ENCODE data around the gene CCNF.
"Not testable (repeated sequence)": the region's sequence is repeated elsewhere in the genome, so short reads cannot be mapped to it uniquely, and the experiment has no call there.

The CCNF gene

DNA sequence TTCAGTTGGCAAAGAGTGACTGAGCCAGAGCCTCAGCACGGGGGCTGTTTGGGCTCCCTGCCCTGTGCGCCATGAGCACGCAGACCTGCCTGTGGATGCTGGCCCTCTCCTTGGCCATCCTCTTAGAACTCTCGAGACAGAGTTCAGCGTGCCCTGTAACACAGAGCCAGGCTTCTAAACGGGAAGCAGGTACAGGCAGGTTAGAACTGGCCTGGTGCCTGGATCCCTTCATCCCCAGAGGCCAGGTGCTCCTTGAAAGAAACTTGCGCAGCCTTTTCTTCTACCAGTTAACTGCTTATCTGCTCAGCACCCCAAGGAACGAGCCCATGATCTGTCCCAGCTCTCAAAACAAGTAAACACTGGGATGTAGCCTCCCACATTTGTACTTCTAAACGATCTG is 6.9 kb downstream of the CCNF start:
- Histone ChIP-seq H3K4me1 (ENCODE audit: insufficient read depth, low read length) (no peaks in the 10 kb centered on the region), H3K36me3 (ENCODE audit: insufficient read depth, low read length) (peaks cover 38% of the 10 kb centered on the region), H3K9me3 (ENCODE audit: control insufficient read depth, insufficient read depth, low read length) (no peaks in the 10 kb centered on the region), H3K9ac (ENCODE audit: low read depth, low read length) (no peak overlapping the region)

DNA sequence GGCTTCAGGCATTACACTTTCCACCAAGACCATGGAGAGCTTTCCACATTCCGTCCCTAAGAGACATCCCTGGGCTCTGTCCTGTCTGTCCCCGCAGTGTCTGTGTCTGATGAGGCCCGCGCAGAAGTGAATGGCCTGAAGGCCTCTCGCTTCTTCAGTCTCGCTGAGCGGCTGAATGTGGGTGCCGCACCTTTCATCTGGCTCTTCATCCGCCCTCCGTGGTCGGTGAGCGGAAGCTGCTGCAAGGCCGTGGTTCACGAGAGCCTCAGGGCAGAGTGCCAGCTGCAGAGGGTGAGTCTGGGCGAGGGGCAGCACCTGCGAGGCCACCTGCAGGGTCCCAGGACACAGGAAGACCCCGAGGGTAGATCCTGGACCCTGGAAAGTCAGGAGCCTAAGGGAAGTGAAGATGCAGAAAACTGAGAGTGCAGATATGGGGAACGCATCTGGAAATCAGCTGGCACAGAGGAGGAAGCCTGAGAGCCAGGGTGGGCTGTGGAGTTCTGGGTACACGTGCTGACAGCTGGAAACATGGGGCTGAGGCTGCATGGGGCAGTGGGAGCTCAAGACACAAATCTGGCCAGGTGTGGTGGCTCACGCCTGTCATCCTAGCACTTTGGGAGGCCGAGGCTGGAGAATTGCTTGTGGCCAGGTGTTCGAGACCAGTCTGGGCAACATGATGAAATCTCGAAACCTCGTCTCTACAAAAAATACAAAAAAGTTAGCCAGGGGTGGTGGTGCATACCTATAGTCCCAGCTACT is 8.0 kb downstream of the CCNF start:
- Histone ChIP-seq H3K9me3 (ENCODE audit: control insufficient read depth, insufficient read depth, low read length) (no peaks in the 10 kb centered on the region), H3K9ac (ENCODE audit: low read depth, low read length) (no peak overlapping the region), H3K4me1 (ENCODE audit: insufficient read depth, low read length) (no peaks in the 10 kb centered on the region), H3K36me3 (ENCODE audit: insufficient read depth, low read length) (peaks cover 38% of the 10 kb centered on the region)

DNA sequence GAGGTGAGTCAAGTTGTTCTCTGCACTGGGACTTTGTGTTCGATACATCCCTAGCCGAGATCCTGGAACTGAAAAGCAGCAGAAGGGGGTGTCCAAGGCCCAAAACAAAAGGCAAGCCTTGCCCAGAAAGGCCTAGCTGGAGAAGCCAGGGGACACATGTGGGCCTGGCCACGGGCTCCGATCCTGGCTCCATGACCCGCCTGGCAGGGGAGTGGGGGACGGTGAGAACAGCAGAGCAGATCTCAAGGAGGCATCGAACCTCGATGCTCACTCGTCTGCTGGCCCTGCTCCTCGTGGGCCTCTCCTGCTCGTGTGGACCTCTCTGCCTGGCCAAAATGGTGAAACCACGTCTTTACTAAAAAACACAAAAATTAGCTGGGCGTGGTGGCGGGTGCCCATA is 8.9 kb downstream of the CCNF start:
- Histone ChIP-seq H3K9ac (ENCODE audit: low read depth, low read length) (no peak overlapping the region), H3K36me3 (ENCODE audit: insufficient read depth, low read length) (peaks cover 32% of the 10 kb centered on the region), H3K4me1 (ENCODE audit: insufficient read depth, low read length) (no peaks in the 10 kb centered on the region), H3K9me3 (ENCODE audit: control insufficient read depth, insufficient read depth, low read length) (no peaks in the 10 kb centered on the region)

DNA sequence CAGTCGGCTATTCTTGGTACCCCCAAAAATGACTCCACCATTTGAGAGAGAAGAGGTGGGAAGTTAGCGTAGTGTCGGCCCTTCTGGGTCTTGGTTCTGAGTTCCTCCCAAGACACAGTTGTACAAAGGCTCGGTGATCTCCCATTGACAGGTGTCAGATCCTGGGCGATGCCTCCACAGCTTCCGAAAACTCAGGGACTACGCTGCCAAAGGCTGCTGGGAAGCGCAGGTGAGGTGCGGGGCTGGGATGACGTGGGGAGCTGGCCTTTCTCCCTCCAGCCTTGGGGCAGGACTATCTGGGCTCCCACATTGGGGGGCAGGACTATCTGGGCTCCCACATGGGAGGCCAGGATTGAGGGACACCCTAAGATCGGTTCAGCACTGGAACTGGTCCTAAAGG is 10.4 kb downstream of the CCNF start:
- Histone ChIP-seq H3K9me3 (ENCODE audit: control insufficient read depth, insufficient read depth, low read length) (no peaks in the 10 kb centered on the region), H3K9ac (ENCODE audit: low read depth, low read length) (no peak overlapping the region), H3K4me1 (ENCODE audit: insufficient read depth, low read length) (no peaks in the 10 kb centered on the region), H3K36me3 (ENCODE audit: insufficient read depth, low read length) (peaks cover 32% of the 10 kb centered on the region)

DNA sequence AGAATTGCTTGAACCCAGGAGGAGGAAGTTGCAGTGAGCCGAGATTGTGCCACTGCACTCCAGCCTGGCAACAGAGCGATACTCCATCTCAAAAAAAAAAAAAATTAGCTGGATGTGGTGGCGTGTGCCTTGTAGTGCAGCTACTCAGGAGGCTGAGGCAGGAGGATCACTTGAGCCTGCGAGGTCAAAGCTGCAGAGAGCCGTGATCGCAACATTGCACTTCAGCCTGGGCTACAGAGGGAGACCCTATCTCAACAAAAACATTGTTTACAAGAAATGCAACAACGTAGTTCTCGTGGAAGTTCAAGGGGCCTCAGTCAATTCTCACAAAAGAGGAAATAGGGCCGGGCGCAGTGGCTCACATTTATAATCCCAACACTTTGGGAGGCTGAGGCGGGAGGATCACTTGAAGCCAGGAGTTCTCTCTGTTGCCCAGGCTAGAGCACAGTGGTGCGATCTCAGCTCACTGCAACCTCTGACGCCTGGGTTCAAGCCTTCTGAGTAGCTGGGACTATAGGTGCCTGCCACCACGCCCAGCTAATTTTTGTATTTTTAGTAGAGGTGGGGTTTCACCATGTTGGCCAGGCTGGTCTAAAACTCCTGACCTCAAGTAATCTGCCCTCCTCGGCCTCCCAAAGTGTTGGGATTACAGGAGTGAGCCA is 12.0 kb downstream of the CCNF start:
- peaks cover 26% of the 10 kb centered on the region for H3K36me3 ChIP-seq (ENCODE audit: insufficient read depth, low read length)
- H3K9me3 ChIP-seq (ENCODE audit: control insufficient read depth, insufficient read depth, low read length); H3K4me1 ChIP-seq (ENCODE audit: insufficient read depth, low read length); H3K9ac ChIP-seq (ENCODE audit: low read depth, low read length): not testable (repeated sequence)

DNA sequence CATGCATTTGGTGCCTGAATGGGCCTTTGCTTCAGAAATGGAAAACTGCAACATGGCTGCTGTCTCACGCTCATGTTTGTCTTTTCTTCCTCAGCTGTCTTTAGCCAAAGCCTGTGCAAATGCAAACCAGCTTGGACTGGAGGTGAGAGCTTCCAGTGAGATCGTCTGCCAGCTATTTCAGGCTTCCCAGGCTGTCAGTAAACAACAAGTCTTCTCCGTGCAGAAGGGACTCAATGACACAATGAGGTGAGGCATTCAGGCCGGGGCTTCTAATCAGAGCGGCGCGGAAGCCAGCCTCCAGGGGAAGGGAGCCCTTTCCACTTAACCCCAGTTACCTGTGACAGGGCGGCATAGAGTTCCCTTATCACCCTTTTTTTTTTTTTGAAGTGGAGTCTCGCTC is 14.3 kb downstream of the CCNF start:
- no peaks in the 10 kb centered on the region for H3K9me3 ChIP-seq (ENCODE audit: control insufficient read depth, insufficient read depth, low read length)
- no peaks in the 10 kb centered on the region for H3K4me1 ChIP-seq (ENCODE audit: insufficient read depth, low read length)
- no peak overlapping the region for H3K9ac ChIP-seq (ENCODE audit: low read depth, low read length)
- peaks cover 28% of the 10 kb centered on the region for H3K36me3 ChIP-seq (ENCODE audit: insufficient read depth, low read length)

DNA sequence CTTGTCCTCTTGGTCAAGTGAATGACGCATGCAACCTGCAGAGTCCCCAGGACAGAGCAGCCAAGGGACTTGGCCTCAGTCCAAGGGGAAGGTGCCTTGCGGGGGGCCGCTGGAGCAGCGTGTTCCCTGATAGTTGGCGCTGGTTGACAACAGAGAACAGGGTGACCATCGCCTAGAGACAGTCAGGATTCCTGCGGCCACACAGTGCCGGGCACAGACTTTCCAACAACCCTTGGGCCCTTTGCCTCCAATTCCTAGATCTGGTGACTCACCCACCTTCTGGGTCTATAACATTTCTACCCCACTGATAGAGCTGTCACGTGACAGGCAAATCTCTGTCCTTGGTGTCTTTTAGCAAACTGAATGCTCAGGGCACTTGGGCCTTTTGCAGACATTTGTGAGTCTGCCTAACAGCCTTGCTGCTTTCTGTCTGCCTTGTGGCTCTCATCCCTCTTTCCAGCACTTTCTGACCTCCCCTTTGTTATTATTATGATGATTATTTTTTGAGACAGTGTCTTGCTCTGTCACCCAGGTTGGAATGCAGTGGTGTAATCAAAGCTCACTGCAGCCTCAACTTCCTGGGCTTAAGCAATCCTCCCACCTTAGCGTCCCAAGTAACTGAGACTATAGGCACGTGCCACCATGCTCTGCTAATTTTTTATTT is 18.8 kb downstream of the CCNF start:
- H3K36me3 ChIP-seq (ENCODE audit: insufficient read depth, low read length) = peaks cover 23% of the 10 kb centered on the region
- no peaks in the 10 kb centered on the region for H3K9me3 ChIP-seq (ENCODE audit: control insufficient read depth, insufficient read depth, low read length)
- H3K9ac ChIP-seq (ENCODE audit: low read depth, low read length) = no peak overlapping the region
- H3K4me1 ChIP-seq (ENCODE audit: insufficient read depth, low read length) = no peaks in the 10 kb centered on the region

DNA sequence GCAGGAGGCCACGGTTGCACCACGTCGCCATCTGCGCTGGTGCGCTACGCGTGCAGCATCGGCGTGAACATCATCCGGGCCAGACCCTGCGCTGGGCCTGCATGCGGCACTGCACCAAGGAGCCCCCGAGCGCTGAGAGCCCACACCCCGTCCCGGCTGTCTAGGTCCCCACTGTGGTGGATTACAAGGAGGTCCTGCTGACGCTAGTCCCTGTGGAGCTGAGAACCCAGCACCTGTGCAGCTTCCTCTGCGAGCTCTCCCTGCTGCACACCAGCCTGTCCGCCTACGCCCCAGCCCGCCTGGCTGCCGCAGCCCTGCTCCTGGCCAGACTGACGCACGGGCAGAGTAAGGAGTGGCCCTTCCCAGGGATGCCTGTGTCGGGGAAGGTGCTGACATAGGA is 19.9 kb downstream of the CCNF start:
- Histone ChIP-seq H3K4me1 (ENCODE audit: insufficient read depth, low read length) (no peaks in the 10 kb centered on the region), H3K36me3 (ENCODE audit: insufficient read depth, low read length) (peaks cover 24% of the 10 kb centered on the region), H3K9me3 (ENCODE audit: control insufficient read depth, insufficient read depth, low read length) (no peaks in the 10 kb centered on the region), H3K9ac (ENCODE audit: low read depth, low read length) (no peak overlapping the region)

DNA sequence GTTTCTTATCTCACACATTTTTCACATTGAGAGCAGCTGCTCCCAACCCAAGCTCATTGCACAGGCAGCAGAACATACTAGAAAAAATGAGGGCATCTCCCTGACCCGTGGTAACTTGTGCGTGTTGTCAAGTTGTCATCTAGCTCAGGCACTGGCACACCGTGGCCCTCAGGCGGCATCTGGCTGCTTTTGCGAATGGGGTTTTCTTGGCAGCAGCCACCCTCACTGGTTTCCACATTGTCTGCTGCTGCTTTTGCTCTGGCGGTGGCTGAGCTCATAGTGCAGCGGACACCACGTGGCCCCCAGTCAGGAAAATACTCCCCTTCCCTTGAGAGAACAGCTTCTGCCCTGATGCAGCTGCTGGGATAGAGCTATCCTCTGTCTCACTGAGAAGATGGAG is 21.3 kb downstream of the CCNF start:
- Histone ChIP-seq H3K4me1 (ENCODE audit: insufficient read depth, low read length) (no peaks in the 10 kb centered on the region), H3K9me3 (ENCODE audit: control insufficient read depth, insufficient read depth, low read length) (no peaks in the 10 kb centered on the region), H3K36me3 (ENCODE audit: insufficient read depth, low read length) (peaks cover 21% of the 10 kb centered on the region), H3K9ac (ENCODE audit: low read depth, low read length) (no peak overlapping the region)

DNA sequence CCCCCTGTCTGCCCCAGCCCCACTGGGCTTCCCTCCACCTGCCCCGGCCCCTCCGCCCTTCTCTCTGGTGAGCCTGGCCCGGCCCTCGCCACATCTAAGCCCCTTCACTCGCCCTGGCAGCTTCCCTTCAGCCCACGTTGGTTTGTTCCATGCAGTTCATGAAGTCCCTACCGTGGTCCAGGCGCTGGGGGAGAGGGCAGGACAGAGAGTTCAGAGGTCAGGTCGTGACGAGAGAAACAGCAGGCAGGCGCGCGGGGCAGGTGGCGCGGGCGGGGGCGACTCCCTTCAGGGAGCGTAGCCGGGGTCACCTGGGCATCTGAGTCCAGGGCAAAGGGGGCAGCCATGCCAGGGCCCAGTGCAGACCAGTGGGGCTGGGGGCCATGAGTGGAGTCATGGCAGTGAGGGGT is 21.7 kb downstream of the CCNF start:
- Histone ChIP-seq H3K9ac (ENCODE audit: low read depth, low read length) (no peak overlapping the region), H3K4me1 (ENCODE audit: insufficient read depth, low read length) (no peaks in the 10 kb centered on the region), H3K36me3 (ENCODE audit: insufficient read depth, low read length) (peaks cover 25% of the 10 kb centered on the region), H3K9me3 (ENCODE audit: control insufficient read depth, insufficient read depth, low read length) (no peaks in the 10 kb centered on the region)

DNA sequence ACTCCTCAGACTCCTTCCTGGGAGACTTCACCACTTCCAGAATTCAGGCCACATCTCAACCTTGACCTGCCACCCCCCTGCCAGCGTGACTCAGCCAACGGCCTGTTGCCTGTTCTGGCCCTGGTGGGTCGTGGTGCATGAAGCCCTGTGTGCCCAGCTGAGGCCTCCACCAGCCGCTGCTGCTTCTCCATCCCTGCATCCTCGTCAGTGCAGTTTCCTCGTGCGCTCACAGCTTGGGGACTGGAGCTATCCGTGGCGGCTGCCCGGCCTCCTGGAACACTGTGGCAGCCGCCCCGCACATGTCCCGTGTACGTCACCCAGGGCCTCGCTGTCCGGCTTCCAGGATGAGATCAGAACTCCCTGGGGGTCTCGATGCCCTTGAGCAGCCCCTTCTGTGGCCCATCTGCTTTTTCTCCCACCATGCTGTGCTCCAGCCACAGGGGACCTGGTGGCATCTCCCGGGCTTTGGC is 22.6 kb downstream of the CCNF start:
- H3K36me3 ChIP-seq (ENCODE audit: insufficient read depth, low read length) = peaks cover 22% of the 10 kb centered on the region
- no peaks in the 10 kb centered on the region for H3K9me3 ChIP-seq (ENCODE audit: control insufficient read depth, insufficient read depth, low read length)
- no peak overlapping the region for H3K9ac ChIP-seq (ENCODE audit: low read depth, low read length)
- no peaks in the 10 kb centered on the region for H3K4me1 ChIP-seq (ENCODE audit: insufficient read depth, low read length)

DNA sequence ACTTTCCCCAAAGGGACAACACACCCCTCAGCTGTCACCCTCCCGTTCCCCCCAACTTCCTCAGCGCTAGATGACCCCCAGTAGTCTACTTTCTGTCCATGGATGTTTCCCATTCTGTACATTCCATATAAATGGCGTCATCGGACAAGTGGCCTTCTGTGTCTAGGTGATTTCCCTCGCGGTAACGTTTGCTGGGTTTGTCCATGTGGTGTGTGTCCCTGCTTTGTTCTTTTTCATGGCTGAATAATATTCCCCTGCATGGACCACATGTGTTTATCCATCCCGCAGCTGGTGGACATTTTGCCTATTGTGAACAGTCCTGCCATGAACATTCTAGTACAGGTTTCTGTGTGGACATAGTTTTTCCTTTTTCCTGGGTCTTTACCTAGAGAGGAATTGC is 23.4 kb downstream of the CCNF start:
- Histone ChIP-seq H3K9me3 (ENCODE audit: control insufficient read depth, insufficient read depth, low read length) (no peaks in the 10 kb centered on the region), H3K36me3 (ENCODE audit: insufficient read depth, low read length) (peaks cover 21% of the 10 kb centered on the region), H3K4me1 (ENCODE audit: insufficient read depth, low read length) (no peaks in the 10 kb centered on the region), H3K9ac (ENCODE audit: low read depth, low read length) (no peak overlapping the region)

DNA sequence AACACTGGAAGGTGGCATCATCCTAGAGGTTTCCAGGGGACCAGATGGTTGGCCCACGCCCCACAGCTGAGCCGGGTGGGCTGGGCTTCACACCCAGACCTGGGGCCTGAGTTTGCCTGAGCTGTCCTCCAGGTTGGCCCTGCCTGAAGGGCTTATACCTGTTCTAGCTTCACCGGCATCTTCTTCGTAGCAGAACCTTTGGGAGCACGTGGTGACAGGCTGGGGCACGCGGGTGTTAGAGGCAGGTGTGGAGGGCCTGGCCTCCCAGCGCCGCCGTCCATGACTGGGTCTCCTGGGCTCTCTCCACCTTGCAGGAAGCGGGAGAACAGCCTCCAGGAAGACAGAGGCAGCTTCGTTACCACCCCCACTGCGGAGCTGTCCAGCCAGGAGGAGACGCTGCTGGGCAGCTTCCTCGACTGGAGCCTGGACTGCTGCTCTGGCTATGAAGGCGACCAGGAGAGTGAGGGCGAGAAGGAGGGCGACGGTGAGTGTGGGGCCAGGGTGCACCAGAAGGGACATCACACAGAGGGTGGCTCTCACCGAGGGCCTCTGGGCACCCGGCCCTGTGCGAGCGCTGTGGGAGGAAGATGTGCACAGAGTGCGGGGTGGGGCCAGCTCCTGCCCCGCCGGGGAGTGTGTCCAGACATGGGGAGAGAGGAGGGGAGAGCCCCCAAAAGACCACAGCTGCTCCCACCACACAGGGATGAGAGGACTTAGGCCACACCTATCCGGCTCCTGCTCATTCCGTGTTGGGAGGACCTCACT is 26.0 kb downstream of the CCNF start:
- Histone ChIP-seq H3K36me3 (ENCODE audit: insufficient read depth, low read length) (peaks cover 13% of the 10 kb centered on the region), H3K9ac (ENCODE audit: low read depth, low read length) (no peak overlapping the region)

DNA sequence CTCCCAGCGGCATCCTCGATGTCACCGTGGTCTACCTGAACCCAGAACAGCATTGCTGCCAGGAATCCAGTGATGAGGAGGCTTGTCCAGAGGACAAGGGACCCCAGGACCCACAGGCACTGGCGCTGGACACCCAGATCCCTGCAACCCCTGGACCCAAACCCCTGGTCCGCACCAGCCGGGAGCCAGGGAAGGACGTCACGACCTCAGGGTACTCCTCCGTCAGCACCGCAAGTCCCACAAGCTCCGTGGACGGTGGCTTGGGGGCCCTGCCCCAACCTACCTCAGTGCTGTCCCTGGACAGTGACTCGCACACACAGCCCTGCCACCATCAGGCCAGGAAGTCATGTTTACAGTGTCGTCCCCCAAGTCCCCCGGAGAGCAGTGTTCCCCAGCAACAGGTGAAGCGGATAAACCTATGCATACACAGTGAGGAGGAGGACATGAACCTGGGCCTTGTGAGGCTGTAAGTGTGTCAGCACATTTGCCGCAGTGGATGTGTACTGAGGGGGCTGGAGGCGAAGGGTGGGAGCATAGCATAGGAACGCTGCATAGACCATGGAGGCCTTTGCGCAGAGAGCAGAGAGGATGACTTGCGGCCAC is 27.4 kb downstream of the CCNF start:
- Histone ChIP-seq H3K36me3 (ENCODE audit: insufficient read depth, low read length) (peaks cover 20% of the 10 kb centered on the region), H3K9me3 (ENCODE audit: control insufficient read depth, insufficient read depth, low read length) (no peaks in the 10 kb centered on the region), H3K4me1 (ENCODE audit: insufficient read depth, low read length) (peaks cover 5% of the 10 kb centered on the region; the same call in 1 of the 2 replicates), H3K9ac (ENCODE audit: low read depth, low read length) (no peak overlapping the region)

More for the DNA sequence above, 26.0 kb downstream of the CCNF start:
- H3K9me3 ChIP-seq (ENCODE audit: control insufficient read depth, insufficient read depth, low read length) = no peaks in the 10 kb centered on the region
- peaks cover 5% of the 10 kb centered on the region; the same call in 1 of the 2 replicates for H3K4me1 ChIP-seq (ENCODE audit: insufficient read depth, low read length)

Data from ES-I3 (cell line).